ACC112 (cell line): Measurements from ENCODE around the gene ERP27.

Experiments
- H2AFZ ChIP-seq: fragments of 200-600 bp; sonication (generic); one replicate; pipeline ENCODE4 v1.6.0; 2017; ENCODE audit warnings: antibody characterized with exemption, low read length; ENCODE audit not compliant: unreplicated experiment
- H3K27ac ChIP-seq: fragments of 200-600 bp; sonication (generic); 2 replicates; pipeline ENCODE4 v1.5.1; 2014; ENCODE audit warnings: low read depth, mild to moderate bottlenecking, antibody characterized with exemption, low read length, moderate library complexity
- H3K27me3 ChIP-seq: fragments of 200-600 bp; sonication (generic); 2 replicates; pipeline ENCODE4 v1.6.1; 2014; ENCODE audit warnings: mild to moderate bottlenecking, antibody characterized with exemption, low read length, moderate library complexity, mixed read lengths; ENCODE audit not compliant: insufficient read depth
- H3K36me3 ChIP-seq: fragments of 200-600 bp; sonication (generic); 2 replicates; pipeline ENCODE4 v1.6.1; 2016; ENCODE audit warnings: mild to moderate bottlenecking, antibody characterized with exemption, low read length, moderate library complexity, mixed read lengths; ENCODE audit not compliant: insufficient read depth
- H3K4me1 ChIP-seq: fragments of 200-600 bp; sonication (generic); one replicate; pipeline ENCODE4 v1.6.1; 2016; ENCODE audit warnings: low read length, mixed read lengths; ENCODE audit not compliant: insufficient read depth, unreplicated experiment, control insufficient read depth
- H3K4me3 ChIP-seq: fragments of 200-600 bp; sonication (generic); 2 replicates; pipeline ENCODE4 v1.5.1; 2014; ENCODE audit warnings: mild to moderate bottlenecking, low read depth, low read length
- H3K79me2 ChIP-seq: fragments of 200-600 bp; sonication (generic); one replicate; pipeline ENCODE4 v1.6.0; 2016; ENCODE audit warnings: low read length; ENCODE audit not compliant: control insufficient read depth, unreplicated experiment, insufficient read depth

Gene ERP27

DNA sequence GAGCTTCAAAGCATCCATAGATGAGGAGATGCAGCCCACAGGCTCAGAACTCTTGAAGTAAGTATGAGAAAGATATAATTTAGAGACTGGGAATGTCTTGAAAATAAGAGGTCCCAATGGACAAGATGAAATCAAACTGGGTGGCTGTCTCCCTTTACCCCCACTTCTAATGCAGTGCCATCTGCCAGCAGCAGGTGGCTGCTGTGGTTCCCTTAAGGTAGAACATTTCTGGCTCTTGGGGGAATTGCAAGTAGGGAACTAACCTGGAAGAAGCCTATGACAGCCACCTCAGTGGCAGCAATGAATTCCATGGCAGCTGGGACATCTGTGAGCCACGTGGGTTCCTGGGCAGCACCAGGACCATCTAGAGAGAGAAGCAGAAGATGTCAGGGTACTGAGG is 648 bp downstream of the ERP27 start:
- H3K79me2 ChIP-seq: no peaks in the 10 kb centered on the region
- H3K36me3 ChIP-seq: no peaks in the 10 kb centered on the region
- H3K4me1 ChIP-seq: no peaks in the 10 kb centered on the region
- no peak overlapping the region for H3K4me3 ChIP-seq
- H2AFZ ChIP-seq: no peak overlapping the region
- no peak overlapping the region for H3K27ac ChIP-seq
- no peaks in the 10 kb centered on the region for H3K27me3 ChIP-seq

DNA sequence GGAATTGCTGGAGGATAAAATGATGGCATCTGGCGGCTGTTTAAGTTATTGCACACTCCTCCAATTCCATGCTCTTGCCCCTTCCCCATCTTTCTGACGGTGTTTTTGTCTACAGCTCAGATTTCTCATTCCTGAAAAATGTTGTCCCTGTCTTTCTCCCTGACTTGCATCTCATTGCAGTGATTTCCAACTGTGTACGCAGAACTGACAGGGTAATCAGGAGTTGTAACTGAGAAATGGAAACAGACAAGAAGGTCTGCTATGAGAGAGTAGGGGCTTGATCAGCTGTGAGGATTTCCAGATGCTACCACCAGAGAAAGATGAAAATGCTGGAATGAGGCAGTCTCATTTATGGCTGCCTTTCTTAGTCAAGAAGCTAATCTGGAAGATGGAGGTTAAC is 1.3 kb downstream of the ERP27 start:
- Histone ChIP-seq H3K79me2 (no peaks in the 10 kb centered on the region), H3K36me3 (no peaks in the 10 kb centered on the region), H3K27ac (no peak overlapping the region), H2AFZ (no peak overlapping the region), H3K4me3 (no peak overlapping the region), H3K4me1 (no peaks in the 10 kb centered on the region), H3K27me3 (no peaks in the 10 kb centered on the region)

DNA sequence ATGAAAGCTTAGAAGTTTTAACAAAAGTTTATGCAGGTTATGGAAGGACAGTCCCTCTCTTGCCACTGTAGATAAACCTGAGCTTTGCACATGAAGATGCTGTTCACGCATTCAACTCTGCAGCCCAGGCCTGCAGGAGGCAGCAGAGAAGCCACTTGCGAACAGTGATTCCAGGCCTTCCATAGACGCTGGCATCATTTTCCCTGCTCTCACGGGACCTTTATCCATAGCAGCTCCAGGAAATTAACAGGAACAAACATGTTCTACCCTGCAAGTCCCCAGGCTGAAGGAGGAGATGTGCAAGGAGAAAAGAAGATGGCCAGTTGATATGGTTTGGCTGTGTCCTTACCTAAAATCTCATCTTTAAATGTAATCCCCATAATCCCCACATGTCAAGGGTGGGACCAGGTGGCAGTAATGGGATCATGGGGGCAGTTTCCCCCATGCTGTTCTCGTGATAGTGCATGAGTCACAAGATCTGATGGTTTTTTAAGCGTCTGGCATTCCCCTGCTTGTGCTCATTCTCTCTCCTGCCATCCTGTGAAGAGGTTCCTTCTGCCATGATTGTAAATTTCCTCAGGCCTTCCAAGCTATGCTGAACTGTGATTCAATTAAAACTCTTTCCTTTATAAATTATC is 2.0 kb downstream of the ERP27 start:
- Histone ChIP-seq H2AFZ (no peak overlapping the region), H3K27ac (no peak overlapping the region), H3K79me2 (no peaks in the 10 kb centered on the region), H3K4me1 (no peaks in the 10 kb centered on the region), H3K27me3 (no peaks in the 10 kb centered on the region), H3K36me3 (no peaks in the 10 kb centered on the region), H3K4me3 (no peak overlapping the region)

DNA sequence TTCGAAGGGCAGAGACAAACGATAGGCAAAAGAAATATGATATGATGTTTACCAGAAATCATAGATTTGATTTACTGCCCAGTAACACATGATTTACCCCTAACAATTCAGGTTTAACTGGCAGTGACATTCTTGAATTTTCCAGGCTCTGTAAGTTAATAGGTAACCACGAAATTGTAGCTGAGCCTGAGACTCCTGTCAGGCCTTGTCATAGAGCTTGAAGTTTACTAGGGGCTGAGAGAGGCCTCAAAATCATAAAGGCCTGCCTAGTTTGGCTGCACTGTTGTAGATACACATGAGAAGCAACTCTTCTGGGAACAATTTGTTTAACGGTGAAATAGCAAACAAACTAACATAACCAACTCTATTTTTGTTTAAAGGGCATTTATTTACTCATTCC is 3.3 kb downstream of the ERP27 start:
- H3K79me2 ChIP-seq: no peaks in the 10 kb centered on the region
- no peaks in the 10 kb centered on the region for H3K36me3 ChIP-seq
- H3K27me3 ChIP-seq: no peaks in the 10 kb centered on the region
- H2AFZ ChIP-seq: no peak overlapping the region
- H3K4me1 ChIP-seq: no peaks in the 10 kb centered on the region
- no peak overlapping the region for H3K4me3 ChIP-seq
- no peak overlapping the region for H3K27ac ChIP-seq

DNA sequence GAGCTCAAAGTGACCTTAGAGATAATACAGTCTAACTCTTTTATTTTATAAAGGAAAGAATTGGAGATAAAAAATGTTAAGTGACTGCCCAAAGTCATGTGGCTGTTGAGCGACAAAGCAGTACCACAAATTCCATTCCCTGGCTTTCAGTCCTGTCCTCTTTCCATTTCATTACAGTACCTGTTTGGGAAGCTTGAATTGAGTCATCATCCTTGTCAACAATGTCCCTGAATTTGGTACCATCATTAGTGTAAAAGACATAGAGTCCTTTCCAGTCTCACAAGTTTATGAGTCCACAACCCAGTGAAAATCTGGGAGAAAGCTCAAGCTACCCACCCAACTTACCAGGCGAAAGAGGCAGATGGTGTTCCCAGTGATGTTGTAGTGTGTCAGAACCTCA is 3.8 kb downstream of the ERP27 start:
- Histone ChIP-seq H3K4me3 (no peak overlapping the region), H2AFZ (no peak overlapping the region), H3K27ac (no peak overlapping the region), H3K27me3 (no peaks in the 10 kb centered on the region), H3K36me3 (no peaks in the 10 kb centered on the region), H3K79me2 (no peaks in the 10 kb centered on the region), H3K4me1 (no peaks in the 10 kb centered on the region)

DNA sequence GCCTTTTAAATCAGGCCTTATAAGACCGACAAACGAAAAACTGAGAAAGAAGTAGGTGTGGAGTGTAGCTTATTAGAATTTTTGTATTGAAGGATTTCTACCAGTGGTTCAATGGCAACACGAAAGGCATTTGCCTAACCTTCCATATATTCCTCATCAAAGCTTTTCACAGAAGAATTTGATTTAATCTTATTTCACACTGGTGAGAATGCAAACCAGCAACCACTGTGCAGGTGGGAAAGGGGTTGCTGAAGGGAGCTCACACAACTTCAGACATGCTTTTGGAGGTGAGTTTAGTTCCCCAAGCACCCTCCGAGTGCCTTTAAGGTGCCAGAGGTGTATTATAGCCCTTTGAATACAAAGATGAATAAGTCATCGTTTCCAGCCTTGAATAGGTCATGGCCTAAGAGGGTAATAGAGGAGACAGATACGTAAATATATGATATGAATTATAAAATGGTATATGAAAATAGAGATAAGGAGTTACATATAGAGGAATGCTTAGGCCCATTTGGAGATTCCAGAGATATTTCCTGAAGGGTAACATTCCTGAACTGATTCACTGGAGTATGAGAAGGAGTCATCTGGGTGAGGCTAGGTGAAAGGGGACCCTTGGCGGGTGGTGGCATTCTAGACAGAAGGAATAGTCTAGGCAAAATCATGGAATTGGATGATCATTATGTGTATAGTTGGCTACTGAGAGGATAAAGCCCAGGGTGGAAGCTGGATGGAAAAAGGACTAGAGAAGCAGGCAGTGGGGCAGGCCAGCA is 6.4 kb downstream of the ERP27 start:
- Histone ChIP-seq H2AFZ (no peak overlapping the region), H3K36me3 (no peaks in the 10 kb centered on the region), H3K79me2 (no peaks in the 10 kb centered on the region), H3K27ac (no peak overlapping the region), H3K27me3 (no peaks in the 10 kb centered on the region), H3K4me3 (no peak overlapping the region), H3K4me1 (peaks cover 4% of the 10 kb centered on the region)

DNA sequence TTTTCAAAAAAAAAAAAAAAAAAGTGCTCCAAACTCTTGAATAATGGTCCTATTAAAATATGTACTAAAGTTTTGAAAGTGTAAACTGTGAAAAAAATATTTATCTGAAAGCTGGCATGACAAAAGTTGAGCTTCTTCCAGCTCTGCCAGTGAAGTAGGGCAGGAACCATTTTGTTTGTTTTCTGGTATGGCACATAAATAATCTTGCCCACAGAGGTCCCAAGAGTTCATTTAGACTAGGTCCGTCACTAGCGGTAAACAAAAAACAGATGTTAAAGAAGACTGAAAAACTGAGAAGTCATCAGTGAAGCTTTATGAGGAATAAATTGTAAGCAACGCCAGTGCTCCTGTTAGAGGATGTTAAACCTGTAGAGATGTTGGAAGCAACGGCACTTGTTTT is 7.0 kb downstream of the ERP27 start:
- H3K36me3 ChIP-seq: no peaks in the 10 kb centered on the region
- H3K4me3 ChIP-seq: no peak overlapping the region
- H3K27me3 ChIP-seq: no peaks in the 10 kb centered on the region
- H3K27ac ChIP-seq: no peak overlapping the region
- H2AFZ ChIP-seq: no peak overlapping the region
- peaks cover 4% of the 10 kb centered on the region for H3K4me1 ChIP-seq
- H3K79me2 ChIP-seq: no peaks in the 10 kb centered on the region

DNA sequence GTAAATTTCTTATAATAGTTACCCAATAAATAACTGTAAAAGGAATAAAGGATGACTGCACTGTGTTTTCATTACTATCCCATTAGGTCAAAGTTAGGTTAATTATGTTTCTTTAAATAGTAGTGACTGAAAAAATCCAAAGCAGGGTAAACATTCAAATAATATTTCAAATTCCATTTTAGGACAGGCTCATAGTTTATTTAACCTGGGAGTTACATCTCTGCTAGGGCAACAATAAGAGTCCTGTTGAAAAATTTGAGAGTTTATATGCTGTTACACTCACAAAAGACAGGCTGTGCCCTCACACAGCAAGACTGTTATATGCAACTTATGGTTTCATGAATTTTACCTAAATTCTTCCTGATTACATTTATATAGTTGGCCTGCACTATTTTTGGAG is 8.0 kb downstream of the ERP27 start:
- no peaks in the 10 kb centered on the region for H3K27me3 ChIP-seq
- H3K79me2 ChIP-seq: no peaks in the 10 kb centered on the region
- H3K4me1 ChIP-seq: peaks cover 4% of the 10 kb centered on the region
- H2AFZ ChIP-seq: no peak overlapping the region
- H3K4me3 ChIP-seq: no peak overlapping the region
- no peak overlapping the region for H3K27ac ChIP-seq
- no peaks in the 10 kb centered on the region for H3K36me3 ChIP-seq

DNA sequence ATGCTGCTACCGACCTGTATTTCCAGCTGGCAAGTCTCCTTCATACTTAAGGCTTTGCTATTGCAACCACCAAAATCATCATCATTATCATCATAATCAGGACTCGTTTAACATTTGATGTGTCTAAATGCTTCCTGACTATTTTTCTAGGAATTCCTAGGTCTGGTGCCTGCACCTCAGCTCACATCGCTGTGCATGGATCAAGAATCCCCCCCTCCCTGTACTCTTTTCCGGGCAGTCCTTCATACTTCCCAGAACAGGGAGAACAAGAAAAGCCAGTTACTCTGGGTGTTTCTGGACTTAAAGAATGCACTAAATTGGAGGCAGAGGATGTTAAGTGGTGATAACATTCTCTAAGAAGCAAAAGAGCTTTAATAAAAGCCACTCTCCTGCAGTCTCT is 9.4 kb downstream of the ERP27 start:
- Histone ChIP-seq H3K4me1 (peaks cover 4% of the 10 kb centered on the region), H3K79me2 (no peaks in the 10 kb centered on the region), H3K27me3 (no peaks in the 10 kb centered on the region), H3K4me3 (no peak overlapping the region), H2AFZ (peak overlapping the region; percentile 57), H3K27ac (no peak overlapping the region), H3K36me3 (no peaks in the 10 kb centered on the region)

DNA sequence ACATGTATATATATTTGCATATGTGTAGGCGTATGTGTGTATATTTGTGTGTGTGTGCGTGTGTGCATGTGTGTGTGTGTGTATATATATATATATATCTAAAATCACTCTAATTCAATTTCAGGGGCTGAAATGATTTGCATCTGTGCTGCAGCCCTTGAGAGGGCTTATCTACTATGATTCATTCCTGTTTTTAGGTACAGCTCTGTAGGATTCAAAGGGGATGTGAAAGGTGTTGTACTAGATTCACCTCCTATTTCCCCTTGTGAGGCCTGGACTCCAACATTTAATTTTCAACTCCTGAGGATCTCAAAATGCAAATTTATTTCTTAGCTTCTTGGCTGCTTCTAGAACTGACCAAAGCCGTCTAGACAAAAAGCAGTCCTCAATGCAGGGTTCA is 11.1 kb downstream of the ERP27 start:
- Histone ChIP-seq H3K36me3 (no peaks in the 10 kb centered on the region), H3K27me3 (no peaks in the 10 kb centered on the region), H3K4me3 (no peak overlapping the region), H3K4me1 (peaks cover 4% of the 10 kb centered on the region), H3K79me2 (no peaks in the 10 kb centered on the region), H2AFZ (no peak overlapping the region), H3K27ac (no peak overlapping the region)

DNA sequence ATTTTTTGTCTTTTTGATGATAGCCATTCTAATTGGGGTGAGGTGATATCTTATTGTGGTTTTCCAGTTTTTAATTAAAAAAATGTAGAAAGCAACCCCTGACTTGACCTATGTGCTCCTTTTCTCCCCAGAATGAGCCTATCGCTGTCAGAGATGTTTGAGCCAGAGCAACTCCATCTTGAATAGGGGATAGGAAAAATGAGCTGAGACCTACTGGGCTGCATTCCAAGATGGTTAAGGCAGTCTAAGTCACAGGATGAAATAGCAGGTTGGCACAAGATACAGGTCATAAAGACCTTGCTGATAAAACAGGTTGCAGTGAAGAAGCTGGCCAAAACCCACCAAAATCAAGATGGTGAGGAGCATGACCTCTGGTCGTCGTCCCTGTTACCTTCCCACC is 13.8 kb downstream of the ERP27 start:
- Histone ChIP-seq H3K27me3 (no peaks in the 10 kb centered on the region), H3K4me1 (peaks cover 4% of the 10 kb centered on the region), H3K36me3 (no peaks in the 10 kb centered on the region), H3K4me3 (no peak overlapping the region), H3K27ac (no peak overlapping the region), H2AFZ (no peak overlapping the region), H3K79me2 (no peaks in the 10 kb centered on the region)
